HG03159 (cell line): ENCODE data around the gene SLC5A7.

Experiments
- ATAC-seq: cut with Tn5 transposase; IDR thresholded peaks from one replicate; pipeline ENCODE4 v1.9.1; 2021; ENCODE audit warnings: mild to moderate bottlenecking, moderate library complexity; ENCODE audit not compliant: unreplicated experiment

The SLC5A7 gene

DNA sequence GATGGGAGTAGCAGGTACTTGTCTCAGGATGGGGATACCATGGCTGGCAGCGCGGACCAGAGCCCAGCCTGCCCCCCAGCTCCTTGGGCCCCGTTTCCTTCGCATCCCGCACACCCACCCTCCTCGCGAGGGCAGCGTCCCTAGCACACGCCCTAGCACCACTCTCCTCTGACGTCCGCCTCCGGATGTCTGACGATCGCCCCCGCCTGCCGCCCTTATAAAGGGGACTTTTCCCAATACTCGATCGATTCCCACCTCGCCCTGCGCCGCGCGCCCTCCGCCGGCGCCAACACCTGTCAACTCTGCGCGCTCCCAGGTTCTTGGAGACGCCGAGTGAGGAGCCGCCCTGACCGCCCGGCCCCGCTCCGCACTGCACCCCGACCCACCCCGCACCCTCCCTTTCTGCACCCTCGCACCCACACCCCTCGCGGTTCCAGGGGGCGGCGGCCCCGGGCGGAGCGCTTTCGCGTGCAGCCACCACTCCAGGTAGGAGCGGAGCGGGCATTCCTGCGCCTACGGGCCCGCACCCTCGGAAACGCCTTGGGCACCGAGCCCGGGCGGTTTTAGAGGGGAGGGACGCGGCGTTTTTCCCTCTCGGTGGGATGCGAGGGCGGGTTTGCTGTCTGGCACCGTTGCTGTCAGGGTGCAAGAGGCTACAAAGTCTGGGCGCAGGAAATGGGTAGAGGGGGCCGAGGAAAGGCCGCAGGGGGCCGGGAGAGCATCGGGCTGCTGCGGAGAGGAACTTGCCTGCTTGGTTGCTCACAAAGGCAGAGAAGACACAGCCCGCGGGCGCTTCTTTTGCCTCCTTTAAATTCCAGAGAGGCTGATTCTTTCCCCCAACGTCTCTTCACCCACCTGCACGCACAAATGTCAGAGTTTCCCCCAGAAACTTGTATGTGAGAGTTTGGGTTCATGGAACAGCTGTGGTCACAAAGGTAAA lies at the start of gene SLC5A7:
Gene SLC5A7, plus strand, starts transcription at position 247 of the 940 bp plus-strand sequence. CDS start 1,632 bp downstream, outside the sequence.
- no peak for ATAC-seq

DNA sequence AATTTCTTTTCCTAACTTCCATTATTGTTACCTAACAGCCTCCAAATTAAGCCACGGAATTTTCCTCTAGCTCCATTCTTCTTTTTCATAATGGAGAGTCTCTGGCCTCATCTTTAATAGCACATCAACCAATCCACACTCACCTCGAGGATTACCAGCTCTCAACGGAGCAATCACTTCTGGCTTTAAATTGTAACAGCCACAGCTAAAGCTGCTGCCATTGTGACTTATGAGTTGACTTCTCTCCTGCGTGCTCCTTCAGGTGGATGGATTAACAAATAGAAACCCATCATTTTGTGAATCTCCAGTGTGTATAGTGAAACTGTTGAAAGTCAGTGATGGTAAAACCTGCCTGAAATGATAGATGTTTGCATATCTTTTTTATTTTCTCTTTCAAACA lies 24.9 kb upstream of the SLC5A7 start:
- no peak for ATAC-seq

DNA sequence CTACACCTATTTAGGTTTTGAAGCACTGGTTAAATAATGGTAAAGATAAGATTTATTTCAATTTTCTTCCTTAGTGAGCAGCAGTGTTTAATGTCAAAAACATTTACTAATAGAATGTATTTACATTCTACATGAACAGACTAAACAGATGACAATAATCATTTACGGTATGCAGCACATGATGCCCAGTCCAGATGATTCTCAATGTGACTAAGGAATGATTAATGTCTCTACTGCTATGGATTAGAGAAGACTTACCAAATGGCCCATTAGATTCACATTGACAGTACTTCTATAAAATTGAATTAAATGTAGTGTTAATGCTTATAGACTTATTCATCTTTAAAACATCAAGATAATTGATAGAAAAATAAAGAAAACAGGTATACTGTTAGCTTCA lies 22.1 kb upstream of the SLC5A7 start:
- ATAC-seq = no peak

DNA sequence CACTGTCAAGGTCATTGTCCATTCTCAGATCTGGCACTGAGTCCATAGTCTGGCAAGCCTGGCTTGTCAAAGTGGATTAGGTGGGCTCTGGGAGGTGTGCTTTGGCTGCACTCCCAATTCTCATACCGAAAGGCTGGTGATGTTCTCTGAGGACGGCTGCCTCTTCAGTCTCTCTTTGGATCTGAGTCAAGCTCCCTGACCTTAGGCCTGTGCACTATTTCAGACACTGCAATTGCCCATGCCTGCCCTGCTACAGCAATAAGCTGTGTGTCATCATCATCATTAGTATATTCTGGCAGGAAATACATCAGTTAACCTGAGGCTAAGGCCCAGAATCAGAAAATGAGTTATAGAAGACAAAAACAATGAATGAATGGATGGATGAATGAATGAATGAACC lies 1.6 kb upstream of the SLC5A7 start:
- no peak for ATAC-seq

DNA sequence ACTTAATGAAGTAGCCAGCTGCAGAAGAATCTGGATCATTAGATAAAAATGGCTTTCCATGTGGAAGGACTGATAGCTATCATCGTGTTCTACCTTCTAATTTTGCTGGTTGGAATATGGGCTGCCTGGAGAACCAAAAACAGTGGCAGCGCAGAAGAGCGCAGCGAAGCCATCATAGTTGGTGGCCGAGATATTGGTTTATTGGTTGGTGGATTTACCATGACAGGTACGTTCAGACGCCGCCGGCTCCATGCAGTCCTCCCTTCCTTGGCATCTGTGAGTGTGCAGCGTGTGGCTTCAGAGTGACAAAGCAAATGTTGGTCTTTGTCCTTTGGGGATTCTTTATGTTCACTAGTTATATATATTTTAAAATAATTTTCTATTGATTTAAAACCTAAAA lies 1.8 kb downstream of the SLC5A7 start:
- no peak for ATAC-seq

DNA sequence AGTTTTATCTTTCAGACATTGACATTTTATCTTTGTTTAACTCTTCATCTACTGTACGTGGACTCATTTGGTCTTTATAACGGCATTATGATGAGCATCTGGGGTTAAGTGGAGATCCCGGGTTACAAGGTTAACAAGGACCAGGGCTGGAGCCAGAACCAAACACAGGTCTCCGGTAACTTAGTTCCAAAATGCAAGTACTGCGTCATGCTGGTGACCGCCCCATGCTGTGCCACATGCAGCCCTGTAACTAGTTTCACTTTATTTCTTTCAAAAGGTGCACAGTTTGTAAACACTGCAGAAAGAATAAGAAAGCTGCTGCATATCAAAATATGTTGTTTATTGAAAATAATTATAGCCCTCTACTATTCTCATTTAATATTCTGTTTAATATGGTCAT lies 3.1 kb downstream of the SLC5A7 start:
- no peak for ATAC-seq

DNA sequence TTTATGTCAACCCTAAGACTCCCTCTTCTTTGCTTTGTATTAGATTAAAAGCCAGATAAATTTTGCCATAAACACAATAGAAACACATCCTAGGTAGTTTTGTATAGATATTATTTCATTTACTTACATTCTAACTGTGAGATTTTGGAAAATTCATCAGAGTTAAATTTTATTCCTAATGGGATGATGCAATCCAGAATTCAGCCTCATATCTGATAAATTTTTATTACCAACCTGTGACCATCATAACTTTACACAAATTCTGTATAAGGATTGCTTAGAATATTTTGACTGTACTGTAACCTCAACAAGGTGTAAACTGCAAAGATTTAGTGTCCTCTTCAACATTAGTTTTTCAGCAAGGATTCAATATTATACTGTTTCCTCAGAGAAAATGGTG lies 4.4 kb downstream of the SLC5A7 start:
- ATAC-seq = no peak

DNA sequence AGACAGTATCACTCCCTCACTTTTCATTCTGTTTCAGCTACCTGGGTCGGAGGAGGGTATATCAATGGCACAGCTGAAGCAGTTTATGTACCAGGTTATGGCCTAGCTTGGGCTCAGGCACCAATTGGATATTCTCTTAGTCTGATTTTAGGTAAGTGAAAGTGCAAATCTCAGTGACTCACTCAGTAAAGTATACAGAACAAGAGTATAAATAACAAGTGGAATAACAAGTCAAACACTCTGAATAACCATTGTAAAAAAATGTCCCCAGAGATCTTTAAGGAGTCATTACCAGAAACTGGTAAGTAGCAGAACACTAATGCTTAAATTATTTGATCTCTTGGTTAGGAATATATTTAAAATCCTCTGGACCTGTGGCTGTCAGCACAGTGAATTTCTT lies 5.7 kb downstream of the SLC5A7 start:
- ATAC-seq = no peak

DNA sequence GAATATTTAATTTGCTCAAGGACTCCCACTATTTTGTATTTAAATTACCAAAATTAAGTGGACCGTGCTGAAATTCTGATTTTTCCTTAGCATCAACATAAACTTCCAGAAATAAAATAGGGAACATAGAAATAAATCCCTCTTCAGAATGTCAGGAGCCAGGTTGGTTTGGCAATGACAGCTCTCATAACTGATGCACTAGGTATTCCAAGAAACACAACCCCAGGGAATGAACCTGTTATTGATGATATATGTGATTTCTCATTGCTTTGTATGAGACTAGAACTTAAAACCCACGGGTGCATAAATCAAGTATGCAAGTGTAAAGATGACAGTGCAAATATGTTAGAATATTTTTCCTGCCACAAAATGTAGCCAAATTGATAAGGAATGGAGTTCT lies 12.8 kb downstream of the SLC5A7 start:
- no peak for ATAC-seq

DNA sequence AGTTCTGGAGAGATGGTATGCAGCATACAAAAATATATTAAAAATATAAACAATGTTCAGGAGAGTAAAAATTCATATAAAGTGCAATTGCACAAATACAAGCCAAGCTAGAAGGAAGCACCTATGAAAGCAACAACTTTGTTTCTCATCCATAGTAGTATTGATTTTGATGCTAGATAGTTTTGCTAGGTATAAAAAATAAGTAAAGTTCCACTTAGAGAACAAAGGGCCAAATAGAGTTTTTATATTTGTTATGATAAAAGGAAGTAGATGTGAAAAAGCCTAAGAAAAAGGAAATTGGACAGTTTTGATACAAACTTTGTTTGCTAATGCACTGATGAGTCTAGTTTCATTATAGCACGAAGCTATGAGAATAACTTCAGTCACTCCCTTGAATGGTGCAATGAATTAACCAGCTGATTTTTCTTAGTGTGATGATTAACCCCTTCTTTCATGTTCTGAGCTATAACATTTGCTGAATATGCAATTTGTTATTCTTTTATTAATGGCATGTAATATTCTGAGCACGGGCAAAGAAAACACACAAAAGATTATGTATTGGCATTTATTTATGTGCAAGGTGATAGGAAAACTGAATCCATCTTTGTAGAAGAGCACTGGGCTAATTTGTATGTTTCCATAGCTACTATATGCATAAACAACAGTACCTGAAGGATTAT lies 24.7 kb downstream of the SLC5A7 start:
- ATAC-seq = no peak

DNA sequence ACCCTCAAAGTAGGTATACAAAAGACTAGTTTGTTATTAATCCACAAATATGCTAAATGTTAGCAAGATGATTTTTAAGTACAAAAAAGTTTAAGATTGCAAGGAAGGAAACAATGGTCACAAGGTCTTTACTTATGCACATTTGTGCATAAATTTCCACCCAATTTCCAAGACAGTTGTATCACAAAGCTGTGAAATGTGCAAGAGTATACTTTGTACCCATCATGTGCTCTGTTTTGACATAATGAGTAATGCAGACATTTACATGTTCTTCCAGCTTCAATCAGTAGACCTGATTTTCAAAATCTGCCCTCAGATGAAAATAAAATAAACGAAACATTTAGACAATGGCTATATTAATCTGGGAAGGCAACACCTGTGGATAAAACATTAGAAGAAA lies 27.0 kb downstream of the SLC5A7 start:
- no peak for ATAC-seq

DNA sequence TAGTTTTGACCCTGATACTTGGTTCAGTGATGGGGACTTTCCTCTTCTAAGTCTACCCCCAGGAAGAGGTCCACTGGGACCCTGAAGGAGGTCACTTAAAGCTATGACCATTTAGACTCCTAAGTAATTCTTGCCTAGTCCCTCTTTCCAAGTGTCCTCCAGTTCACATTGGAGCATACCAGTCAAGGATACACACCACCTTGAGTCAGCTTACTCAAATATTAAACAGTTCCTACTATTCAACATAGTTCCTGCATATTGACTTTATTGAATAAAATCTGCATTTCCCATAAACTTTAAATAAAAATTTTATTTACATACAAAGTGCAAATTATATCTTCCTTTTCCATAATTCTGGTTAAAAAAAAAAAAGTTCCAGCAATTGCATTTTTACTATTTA lies 36.3 kb downstream of the SLC5A7 start:
- ATAC-seq = no peak

DNA sequence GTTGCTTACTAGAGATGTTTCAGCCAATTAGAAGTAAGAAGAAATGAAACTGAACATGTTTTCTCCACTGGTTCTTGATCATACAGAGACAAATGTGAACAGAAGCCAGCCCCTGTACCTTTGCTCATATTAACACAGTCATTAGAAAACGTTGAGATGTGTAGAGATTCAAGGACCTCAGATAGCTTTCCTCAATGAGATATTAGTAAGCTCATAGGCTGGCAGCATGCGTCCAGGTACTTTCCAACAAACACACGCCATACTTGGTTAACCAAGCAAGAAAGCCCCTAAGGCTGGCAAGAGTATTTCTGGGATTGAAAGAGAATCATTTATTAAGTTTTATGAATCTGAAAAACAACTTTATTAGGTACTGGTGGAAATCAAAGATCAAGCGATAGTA lies 37.5 kb downstream of the SLC5A7 start:
- ATAC-seq = no peak

DNA sequence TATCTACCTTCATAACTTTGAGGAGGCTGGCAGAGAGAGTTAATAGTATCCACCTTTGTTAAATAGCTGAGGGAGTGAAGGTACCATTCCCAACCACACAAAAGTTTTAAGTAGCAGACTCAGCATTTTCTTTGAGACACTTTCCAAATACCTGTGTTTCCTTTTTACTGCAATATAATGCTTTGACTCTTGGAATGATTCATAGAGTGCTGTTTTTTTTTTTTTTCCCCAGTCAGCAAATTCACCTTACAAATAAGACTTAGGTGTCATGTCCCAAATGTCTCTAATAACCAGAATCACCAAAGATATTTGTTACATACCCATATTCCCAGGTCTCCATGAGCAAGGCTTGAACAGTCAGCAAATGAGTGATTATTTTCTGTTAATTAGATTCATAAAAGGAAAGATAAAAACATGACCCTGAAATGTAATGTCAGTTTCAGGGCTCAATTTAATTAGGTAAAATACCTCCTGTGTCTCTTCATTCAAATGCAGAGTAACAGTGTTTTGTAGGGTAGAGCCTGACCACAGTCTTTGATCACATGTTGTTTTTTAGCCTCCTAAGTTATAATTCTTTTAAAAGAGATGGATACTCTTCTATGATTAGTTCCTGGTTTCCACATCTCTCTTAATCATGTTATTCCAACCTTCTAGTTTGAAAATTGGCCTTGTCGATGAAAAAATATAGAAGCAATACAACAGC lies 39.9 kb downstream of the SLC5A7 start:
- no peak for ATAC-seq

DNA sequence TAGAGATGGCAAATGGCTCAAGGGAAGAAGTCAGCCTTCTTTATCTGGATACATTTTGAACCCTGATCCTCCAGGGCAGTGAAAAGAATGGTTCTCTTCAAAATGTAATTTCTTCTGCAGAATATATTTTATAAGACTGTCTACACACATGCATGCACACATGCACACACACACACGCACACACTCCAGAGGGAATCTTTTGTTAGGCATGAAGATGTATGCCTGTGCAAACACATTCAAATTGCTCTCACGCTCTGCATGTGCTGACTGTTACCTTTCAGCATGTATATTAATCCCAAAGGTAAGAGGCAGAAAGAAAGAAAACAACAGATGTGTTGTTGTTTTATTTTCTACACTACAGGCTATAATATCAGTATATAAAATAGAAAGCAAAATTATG lies 43.2 kb downstream of the SLC5A7 start:
- no peak for ATAC-seq

DNA sequence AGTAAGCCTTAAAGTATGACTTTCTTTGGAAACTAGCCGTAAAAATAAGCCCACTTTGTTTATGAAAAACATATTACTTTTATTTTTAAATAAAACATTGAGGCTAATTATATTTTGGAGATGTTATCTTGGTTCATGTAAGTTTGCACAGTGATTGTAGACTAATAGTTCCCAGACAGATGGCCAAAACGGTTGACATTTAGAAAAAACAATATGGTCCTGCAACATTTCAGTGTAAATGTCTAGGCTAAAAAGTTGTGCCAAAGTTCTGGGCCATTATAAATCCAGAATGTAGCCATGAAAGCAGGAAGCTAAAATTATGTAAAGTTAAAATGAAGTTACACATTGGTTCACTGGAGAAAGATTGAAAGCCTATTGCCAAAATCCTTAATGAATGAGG lies 43.6 kb downstream of the SLC5A7 start:
- ATAC-seq = no peak

DNA sequence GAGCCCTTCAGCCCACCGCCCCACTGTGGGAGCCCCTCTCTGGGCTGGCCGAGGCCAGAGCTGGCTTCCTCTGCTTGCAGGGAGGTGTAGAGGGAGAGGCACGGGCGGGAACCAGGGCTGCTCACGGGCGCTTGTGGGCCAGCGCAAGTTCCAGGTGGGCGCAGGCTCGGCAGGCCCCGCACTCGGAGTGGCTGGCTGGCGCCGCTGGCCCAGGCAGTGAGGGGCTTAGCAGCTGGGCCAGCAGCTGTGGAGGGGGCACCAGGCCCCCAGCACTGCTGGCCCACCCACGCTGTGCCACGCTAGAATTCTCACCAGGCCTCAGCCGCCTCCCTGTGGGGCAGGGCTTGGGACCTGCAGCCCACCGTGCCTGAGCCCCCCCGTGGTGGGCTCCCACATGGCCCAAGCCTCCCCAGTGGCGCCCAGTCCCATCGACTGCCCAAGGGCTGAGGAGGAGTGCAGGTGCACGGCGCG lies 45.2 kb downstream of the SLC5A7 start:
- no peak for ATAC-seq

DNA sequence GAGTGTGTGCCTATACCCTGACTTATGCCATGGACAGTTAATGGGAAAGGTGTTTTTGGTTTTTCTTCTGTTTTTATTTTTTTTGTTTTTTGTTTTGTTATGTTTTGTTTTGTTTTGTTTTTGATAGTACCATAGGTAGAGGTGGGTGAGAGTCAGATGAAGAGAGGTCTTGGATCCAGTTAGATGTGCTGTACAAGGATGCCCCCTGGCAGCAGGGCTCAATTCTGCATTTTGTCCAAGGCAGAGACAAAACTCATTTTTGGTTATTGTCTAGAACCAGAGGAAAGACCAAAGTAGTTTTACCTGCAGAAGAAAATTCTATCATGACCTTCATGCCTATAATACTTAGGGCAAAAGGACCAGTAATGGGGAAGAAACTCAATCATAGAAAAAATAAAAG lies 48.5 kb downstream of the SLC5A7 start:
- no peak for ATAC-seq

DNA sequence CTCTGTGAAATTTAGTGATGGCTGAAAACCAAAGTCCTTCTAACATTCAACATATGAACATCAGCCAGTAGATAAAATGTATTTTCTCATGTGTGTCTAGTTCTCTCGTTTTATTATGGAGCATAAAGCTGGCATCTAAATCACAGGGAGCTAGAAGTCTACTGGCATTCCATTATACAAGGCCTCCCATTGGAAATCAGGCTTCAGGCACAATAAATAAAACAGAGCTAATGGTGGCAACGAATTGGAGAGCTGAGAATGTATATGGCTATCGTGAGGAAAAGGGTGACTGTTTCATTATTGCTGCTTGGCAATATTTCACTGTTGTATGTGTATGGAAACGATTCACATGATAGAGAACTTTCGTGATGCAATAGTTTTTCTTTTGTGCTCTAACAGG lies 62.4 kb downstream of the SLC5A7 start:
- no peak for ATAC-seq

DNA sequence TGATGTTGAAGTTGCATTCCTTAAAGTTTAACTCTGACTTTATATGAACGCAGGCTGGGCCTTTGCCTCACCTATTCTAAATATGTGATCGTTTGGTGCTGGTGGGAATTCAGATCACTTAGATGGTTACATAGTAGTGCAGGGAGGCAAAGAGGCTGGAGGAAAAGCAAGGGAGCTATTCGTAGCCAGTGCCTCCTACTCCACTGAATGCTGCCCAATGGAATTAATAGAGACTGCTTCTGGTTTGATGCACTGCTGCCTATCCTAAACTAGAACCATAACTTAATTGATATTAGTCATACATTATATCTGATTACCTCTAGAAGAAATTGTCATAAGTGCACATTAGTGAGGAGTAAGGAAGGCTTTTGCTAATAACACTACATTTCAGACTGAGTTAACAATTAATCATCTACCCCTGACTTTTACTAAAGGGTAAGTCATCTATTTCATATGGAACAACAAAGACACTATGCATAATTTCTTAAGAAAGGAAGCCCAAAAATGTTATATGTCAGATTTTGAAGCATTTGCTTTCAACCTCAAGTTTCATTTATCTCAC lies 72.3 kb downstream of the SLC5A7 start:
- ATAC-seq = no peak

DNA sequence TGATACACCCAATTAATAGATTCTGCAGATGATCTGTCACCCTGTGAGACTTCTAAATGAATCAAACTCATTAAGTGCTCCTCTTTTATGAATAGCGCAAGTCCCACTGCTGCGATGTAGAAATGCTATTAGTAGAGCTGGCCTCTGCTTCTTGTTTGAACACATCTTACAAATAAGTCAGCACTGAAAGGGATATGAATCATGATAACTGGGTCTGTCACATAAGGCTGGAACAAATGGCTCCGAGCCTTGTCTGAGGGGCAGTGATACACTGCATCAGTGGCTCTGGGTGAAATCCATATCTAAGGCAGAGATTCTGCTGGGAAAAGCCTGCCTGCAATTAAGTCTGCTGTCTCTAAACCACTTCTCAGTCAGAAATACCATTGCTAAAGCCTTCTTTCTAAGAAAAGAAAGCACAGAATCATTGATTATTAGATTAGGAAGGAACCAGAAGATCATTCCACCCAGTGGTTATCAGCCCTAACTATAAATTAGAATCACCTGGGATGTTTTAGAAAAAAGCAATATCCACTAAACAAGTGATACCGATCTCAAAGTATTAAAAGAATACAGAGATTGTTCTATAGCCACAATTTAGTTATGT lies 75.2 kb downstream of the SLC5A7 start:
- ATAC-seq = no peak
